GM19351 (cell line): ENCODE data around the gene DPYSL5.

Experiments used
- ATAC-seq: cut with Tn5 transposase; IDR thresholded peaks from one replicate; pipeline ENCODE4 v1.9.1; 2021; ENCODE audit warnings: mild to moderate bottlenecking, moderate library complexity; ENCODE audit not compliant: unreplicated experiment

The DPYSL5 gene

GRCh38 chr2:26952374-26952773 lies 104.4 kb downstream of the DPYSL5 start:
- no peak for ATAC-seq

DNA sequence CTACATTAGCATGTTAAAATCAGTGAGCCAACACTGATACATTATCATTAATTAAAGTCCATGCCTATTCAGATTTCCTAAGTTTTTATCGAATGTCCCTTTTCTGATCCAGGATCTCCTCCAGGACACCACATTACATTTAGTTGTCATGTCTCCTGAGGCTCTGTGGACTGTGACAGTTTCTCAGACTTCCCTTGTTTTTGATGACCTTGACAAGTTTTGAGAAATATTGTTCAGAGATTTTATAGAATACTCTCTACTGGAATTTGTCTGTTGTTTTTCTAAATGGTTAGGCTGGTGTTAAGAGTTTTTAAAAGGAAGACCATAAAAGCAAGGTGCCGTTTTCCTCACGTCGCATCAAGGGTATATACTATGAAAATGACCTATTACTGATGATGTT lies 106.2 kb downstream of the DPYSL5 start:
- no peak for ATAC-seq

DNA sequence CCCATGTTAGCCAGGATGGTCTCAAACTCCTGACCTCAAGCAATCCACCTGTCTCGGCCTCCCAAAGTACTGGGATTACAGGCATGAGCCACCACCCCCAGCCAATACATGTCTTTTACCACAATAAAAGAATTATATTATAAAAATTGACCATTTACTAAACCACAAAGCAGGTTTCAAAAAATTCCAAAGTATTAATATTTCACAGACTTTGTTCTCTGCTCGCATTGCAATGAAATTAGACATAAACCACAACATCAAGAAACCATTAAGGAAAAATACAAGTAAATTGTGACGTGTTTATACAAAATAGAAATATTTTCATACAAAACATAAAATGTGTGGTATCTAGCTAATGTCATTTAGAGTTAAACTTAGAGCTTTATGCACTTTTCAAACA lies 109.1 kb downstream of the DPYSL5 start:
- ATAC-seq = no peak

DNA sequence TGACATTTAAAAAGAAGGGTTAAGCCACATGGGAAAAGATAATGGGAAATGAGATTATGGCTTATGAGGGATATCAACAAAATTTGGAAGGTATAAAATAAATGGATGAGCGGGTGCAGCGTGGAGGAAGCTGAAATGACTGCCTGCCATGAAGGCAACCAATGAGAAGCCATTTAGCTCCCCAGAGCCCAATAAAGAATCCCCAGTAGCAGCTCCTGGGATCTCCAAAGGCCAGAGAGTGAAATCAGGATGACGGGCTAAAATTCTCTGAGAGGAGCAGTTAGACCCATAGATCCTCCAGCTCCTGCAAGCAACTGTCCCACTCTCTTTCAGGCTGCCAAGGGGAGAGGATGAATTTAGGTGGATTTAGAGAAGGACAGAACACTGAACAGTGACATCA lies 109.6 kb downstream of the DPYSL5 start:
- no peak for ATAC-seq

DNA sequence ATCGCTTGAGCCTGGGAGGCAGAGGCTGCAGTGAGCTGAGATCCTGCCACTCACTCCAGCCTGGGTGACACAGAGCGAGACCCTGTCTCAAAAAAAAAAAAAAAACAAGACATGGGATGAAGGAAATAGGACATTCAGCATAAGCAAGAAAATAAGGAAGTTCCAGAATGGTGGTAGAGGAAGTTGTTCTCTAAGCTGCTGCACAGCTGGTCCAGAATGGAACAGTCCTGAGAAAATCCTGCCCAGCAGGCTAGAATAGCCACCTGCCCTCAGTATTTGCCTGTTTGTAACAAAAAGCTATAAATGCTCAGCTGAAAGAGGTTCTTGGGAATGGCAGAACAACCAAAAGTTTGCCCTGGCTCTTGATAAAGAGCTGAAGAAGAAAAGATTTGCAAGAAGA lies 111.4 kb downstream of the DPYSL5 start:
- ATAC-seq = no peak

GRCh38 chr2:26964446-26965130 lies 116.7 kb downstream of the DPYSL5 start:
- ATAC-seq = no peak

- ATAC-seq = no peak
Measured at GRCh38 chr2:26968001-26968400, 120.1 kb downstream of the DPYSL5 start.

DNA sequence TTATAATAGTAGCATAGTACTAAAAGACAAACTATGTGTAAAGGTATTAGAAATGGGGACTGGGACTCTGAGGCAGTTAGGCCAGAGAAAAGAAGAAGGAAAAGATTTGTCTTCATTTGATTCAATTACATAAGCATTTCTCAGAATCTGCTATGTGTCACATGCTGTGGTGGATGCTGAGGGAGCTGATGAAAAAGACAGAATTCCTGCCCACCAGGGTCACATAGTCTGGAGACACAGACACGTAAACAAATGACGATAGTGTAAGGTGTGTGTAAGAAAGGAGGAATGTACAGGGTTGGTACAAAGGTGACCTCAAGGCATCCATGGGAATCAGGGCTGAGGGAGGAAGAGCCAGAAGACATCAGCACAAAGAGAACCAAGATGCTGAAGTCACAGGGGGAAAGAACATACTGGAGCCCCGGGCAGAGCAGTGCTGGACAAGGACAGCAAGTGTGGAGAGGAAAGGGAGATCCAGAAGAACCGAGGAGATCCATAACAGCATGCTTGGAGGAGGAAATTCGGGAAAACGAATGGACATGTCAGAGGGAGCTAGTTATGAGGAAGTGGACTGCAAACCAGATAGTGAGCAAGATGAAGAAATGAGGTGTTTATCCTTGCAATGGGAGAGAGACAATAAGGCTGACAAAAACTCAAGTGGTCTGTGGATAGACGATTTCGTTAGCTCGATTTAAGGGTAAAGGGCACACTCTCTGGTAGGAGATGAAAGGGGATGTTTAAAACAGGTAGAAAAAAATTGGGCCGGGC lies 121.3 kb downstream of the DPYSL5 start:
- no peak for ATAC-seq

DNA sequence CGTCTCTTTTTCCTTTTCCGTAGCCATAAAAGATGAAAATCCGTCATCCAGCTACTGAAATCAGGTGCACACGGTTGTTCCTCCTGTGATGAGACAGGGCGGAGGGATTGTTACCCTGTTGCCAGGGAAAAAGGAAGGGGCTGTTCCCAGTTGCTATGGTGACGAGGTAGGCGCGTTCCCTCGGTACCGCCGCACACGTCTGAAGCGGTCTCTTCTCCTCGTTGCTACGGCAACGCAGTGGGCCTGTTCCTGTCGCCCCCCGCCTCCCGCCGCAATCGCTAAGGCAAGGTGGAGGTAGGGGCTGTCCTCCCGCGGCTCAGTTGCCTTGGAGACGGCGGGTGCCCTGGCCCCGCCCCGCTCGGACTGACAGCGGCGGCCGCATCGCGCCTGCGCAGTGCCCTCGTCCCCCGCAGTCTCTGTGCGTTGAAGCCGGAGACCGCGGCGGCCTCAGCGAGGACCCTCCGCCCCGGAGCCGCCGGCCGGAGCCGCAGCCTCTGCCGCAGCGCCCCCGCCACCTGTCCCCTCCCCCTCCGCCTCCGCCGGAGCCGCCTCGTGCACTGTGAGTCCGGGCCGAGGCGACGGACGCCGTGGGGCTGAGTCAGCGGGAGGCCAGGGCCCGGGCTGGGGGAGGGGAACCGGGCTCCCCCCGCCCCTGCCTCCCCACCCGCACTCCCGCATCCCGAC lies 122.5 kb downstream of the DPYSL5 start, which contains the start of gene MAPRE3:
Gene MAPRE3, plus strand, starts transcription at position 394 of the 684 bp plus-strand sequence. CDS start 51,582 bp downstream, outside the sequence.
- peak; percentile 82 for ATAC-seq

DNA sequence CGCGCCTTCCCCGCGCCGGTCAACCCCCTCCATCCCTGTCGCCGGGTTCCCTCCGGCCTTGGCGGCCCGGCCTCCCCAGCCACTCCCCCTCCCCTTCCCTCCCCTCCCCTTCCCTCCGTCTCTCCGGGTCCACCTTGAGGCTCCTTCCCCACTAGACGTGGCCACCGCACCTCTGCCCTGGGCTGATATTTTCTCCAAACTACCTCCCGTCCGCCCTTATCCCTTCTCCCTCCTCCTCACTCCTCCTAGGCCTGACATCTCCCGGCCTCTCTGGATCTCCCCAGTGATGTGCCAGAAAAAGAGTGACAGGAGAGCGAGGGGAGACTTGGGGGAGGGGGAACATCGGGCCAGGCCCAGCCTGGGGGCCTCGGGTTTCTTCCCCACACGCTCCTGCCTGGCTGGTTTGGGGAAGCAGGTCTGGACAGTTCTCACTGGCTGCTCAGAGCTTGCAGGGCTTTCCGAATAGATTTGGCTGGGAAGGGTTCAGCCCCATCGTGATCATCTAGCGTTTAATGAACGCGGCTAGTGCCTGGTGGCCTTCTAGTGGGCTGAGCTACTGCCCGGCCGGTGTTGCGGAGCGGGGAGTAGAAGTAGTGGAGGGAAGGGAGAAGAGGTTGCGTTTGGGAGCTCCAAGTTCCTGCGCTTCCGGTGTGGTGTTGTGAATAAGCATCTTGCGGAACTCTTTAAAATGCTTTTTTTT lies 123.1 kb downstream of the DPYSL5 start:
- ATAC-seq = no peak

DNA sequence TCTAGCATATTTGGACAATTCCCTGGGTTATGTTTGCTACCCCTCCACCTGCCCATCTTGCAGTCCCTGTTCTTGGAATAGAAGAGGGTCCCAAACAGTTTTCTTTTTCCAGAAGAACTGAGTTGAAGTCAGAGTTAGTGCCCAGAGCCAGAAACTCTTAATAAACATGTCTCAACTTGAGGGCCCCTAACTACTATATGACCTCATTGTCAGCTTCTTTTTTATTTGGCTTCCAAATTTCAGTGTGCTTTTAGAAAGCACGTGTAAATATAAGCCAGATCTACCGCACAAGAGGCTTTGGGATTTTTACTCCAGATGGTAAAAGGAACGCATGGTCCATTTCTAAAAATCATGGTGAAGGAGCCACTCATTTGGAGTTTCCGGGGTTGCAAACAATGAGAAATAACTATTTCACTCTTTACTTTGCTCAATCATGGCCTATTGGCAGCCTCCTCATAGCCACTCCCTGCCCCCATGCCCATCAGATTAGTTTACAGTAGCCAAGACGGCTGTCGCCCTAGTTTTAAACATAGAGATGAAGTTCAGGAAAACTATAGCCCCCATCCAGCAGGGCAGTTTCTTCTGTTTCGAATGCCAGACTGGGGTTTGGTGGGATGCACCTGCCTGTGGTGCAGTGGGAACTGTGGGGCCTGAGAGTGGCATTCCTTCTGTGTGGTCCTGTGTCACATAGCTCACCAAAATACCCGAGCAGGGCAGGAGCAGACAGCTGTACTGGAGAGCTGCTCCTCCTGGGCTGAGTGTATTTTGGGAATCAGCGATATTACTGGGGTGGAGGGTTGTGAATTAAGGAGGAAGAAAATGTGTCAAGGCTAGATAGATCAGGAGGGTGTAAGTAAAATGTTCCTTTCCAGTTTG lies 124.2 kb downstream of the DPYSL5 start:
- no peak for ATAC-seq

DNA sequence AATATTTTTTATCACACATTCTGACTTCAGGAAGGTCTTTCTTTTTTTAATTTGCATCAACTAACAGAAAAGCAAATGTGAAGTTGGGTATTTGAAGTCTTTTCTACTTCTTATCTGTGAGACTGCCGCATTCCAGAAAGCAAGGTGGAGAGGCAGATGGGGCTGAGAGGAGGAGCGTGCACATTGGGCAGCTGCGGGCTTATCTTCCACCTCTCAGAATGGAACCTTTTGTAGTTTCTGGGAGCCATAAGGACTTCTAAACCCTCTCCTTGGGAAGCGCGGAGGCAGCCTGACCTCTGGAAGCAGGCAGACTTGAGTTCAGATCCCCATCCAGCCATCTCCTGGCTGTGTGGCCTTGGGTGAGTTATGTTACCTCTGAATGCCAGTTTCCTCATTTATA lies 126.4 kb downstream of the DPYSL5 start:
- ATAC-seq = no peak

GRCh38 chr2:26975102-26975501 lies 127.2 kb downstream of the DPYSL5 start:
- ATAC-seq = no peak

DNA sequence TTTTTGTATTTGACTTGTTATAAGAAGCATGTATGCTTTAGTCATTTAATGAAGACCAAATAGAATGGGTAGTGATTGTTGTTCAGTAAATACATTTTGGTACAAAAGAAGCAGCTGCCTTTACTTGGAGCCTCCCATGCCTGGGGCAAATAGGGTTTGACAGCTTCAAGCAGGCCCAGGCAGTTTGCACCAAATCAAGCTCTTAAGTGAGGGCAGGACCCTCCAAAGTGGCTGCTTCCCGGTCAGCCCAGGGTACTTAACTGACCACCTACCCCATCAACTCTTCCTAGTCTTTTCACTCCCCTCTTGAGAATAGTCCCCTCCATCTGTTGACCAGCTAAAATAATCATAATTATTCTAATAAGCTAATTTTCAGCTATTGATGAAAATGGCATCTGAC lies 127.7 kb downstream of the DPYSL5 start:
- no peak for ATAC-seq

GRCh38 chr2:26976237-26976636 lies 128.3 kb downstream of the DPYSL5 start:
- no peak for ATAC-seq

GRCh38 chr2:26977012-26977411 lies 129.1 kb downstream of the DPYSL5 start:
- ATAC-seq = no peak

GRCh38 chr2:26978061-26978596 lies 130.2 kb downstream of the DPYSL5 start:
- no peak for ATAC-seq

- no peak for ATAC-seq
Measured at GRCh38 chr2:26979741-26980140, 131.8 kb downstream of the DPYSL5 start.

GRCh38 chr2:26980971-26981370 lies 133.0 kb downstream of the DPYSL5 start:
- no peak for ATAC-seq
